GM13976 (cell line): Measurements from ENCODE around the gene SAMD3.
A peak's percentile ranks its signal among the peaks of the same experiment; 100 is the strongest.

Source experiments
- DNase-seq: peaks from one replicate; pipeline ENCODE4 v3.0.0; 2012; ENCODE audit warnings: low spot score
- CTCF ChIP-seq: IDR thresholded peaks from 2 replicates; pipeline ENCODE4 v1.5.1; 2012; ENCODE audit warnings: borderline replicate concordance, mild to moderate bottlenecking; ENCODE audit not compliant: insufficient read depth; ENCODE audit errors: extremely low read depth, missing control alignments, control extremely low read depth
- in situ Hi-C: fragments of 300-500 bp; cut with MboI; formaldehyde crosslinking; loops from one replicate; pipeline ENCODE4 v1.12.0; 2022; ENCODE audit warnings: low sequenced_read_pairs, mixed read lengths, inconsistent platforms; ENCODE audit not compliant: unreplicated experiment

SAMD3 gene

GRCh38 chr6:130147111-130147510 lies 75.6 kb downstream of the SAMD3 start:
- in situ Hi-C loops = no loop called here
- no peak for DNase-seq
- no peak for TF ChIP-seq CTCF

- in situ Hi-C loops = no loop called here
- TF ChIP-seq CTCF = no peak
- no peak for DNase-seq
Measured at GRCh38 chr6:130143709-130144108, 79.0 kb downstream of the SAMD3 start.

GRCh38 chr6:130140084-130140483 lies 82.7 kb downstream of the SAMD3 start:
- no peak for TF ChIP-seq CTCF
- DNase-seq = no peak
- in situ Hi-C loops = no loop called here

GRCh38 chr6:130138909-130139242 lies 83.9 kb downstream of the SAMD3 start:
- no peak for TF ChIP-seq CTCF
- no peak for DNase-seq
- in situ Hi-C loops = no loop called here

GRCh38 chr6:130138116-130138908 lies 84.4 kb downstream of the SAMD3 start:
- in situ Hi-C loops = no loop called here
- TF ChIP-seq CTCF = no peak
- DNase-seq = peak; percentile 21

- in situ Hi-C loops = no loop called here
- no peak for DNase-seq
- no peak for TF ChIP-seq CTCF
Measured at GRCh38 chr6:130136798-130137197, 86.0 kb downstream of the SAMD3 start.

- TF ChIP-seq CTCF = no peak
- no peak for DNase-seq
- in situ Hi-C loops = no loop called here
Measured at GRCh38 chr6:130134582-130134981, 88.2 kb downstream of the SAMD3 start.
